ENCODE measurements around the gene SLC37A4. TPM values are rescaled to one million over a fixed set of nuclear protein-coding genes. Genes with fewer than 3 reads are reported as not detected.

Gene SLC37A4
- total and polyA plus RNA-seq, 2 of the 8 experiments (the other 6 are each of a cell fraction or from before 2014, with no cell fraction given): 35.1 to 91.9 TPM

GRCh38 chr11:119055901-119056300 is 25.2 kb upstream of the SLC37A4 start:
- peak overlapping the region; percentile 82 for H3K27ac ChIP-seq (ENCODE audit: low read depth, low read length)

More at GRCh38 chr11:119055901-119056300, 25.2 kb upstream of the SLC37A4 start:
- Histone ChIP-seq H3K23me2 (ENCODE audit: low read depth, low read length) (peaks cover 4% of the 10 kb centered on the region), H3K9me3 (ENCODE audit: insufficient read depth in 2 of 2, low read depth in 1 of 2, low read length in 1 of 2) (no peaks in the 10 kb centered on the region; a peak in 1 of 4 replicates), H4K8ac (ENCODE audit: extremely low read depth, insufficient read depth, low read length) (no peak overlapping the region), H3K23ac (ENCODE audit: insufficient read length) (no peak overlapping the region), H3K9ac (replicated peaks in 1 of 4; ENCODE audit: extremely low read depth in 1 of 4, low read depth in 3 of 4, low read length in 3 of 4) (peak overlapping the region; percentile 46 to 92 (median 86)), H2BK15ac (ENCODE audit: low read length) (no peak overlapping the region), H3K4ac (replicated peaks; ENCODE audit: insufficient read length, low read depth, low read length) (no peak overlapping the region), H3K27me3 (replicated peaks in 1 of 4; ENCODE audit: control insufficient read depth in 3 of 4, extremely low read depth in 1 of 4, insufficient read depth in 3 of 4, low read length in 3 of 4) (no peaks in the 10 kb centered on the region), H3K79me2 (ENCODE audit: control insufficient read depth in 1 of 2, insufficient read depth in 2 of 2, low read length in 2 of 2) (peaks cover 8 to 21% of the 10 kb centered on the region in 2 experiments; a peak in 3 of 4 replicates), H2AFZ (ENCODE audit: low read length) (no peak overlapping the region), H3K14ac (ENCODE audit: insufficient read length) (no peak overlapping the region), H4K91ac (replicated peaks; ENCODE audit: insufficient read length, low read length) (no peak overlapping the region), H2AK5ac (ENCODE audit: low read depth, low read length) (no peak overlapping the region), H4K20me1 (replicated peaks in 1 of 2; ENCODE audit: control insufficient read depth in 1 of 2, insufficient read depth in 2 of 2, low read length in 2 of 2) (peaks cover 3 to 24% of the 10 kb centered on the region in 2 experiments), H3K36me3 (ENCODE audit: control insufficient read depth in 2 of 4, insufficient read depth in 4 of 4, low read length in 3 of 4) (peaks cover 32 to 47% (median 44%) of the 10 kb centered on the region in 4 experiments), H3K4me1 (replicated peaks in 1 of 4; ENCODE audit: control insufficient read depth in 3 of 4, insufficient read depth in 4 of 4, low read length in 3 of 4) (peaks cover 0 to 8% (median 3%) of the 10 kb centered on the region in 4 experiments; a peak in 5 of 7 replicates), H3K79me1 (ENCODE audit: low read depth, low read length) (peaks cover 16% of the 10 kb centered on the region), H3K18ac (ENCODE audit: extremely low read depth, low read length) (no peak overlapping the region), H4K5ac (ENCODE audit: insufficient read length, low read depth, low read length) (no peak overlapping the region), H2BK120ac (replicated peaks; ENCODE audit: low read depth, low read length) (no peak overlapping the region), H2BK12ac (ENCODE audit: low read depth, low read length) (no peak overlapping the region), H3K4me2 (ENCODE audit: insufficient read depth in 1 of 2, low read depth in 2 of 2, low read length in 2 of 2) (peak overlapping the region; percentile 79 to 82), H3K56ac (replicated peaks; ENCODE audit: insufficient read length, low read depth, low read length) (no peak overlapping the region), H2BK20ac (ENCODE audit: low read length) (no peak overlapping the region), H3K4me3 (ENCODE audit: extremely low read depth in 1 of 4, insufficient read depth in 2 of 4, low read depth in 3 of 4, low read length in 4 of 4) (peak overlapping the region; percentile 76 to 98 (median 89)), H2BK5ac (ENCODE audit: low read depth, low read length) (0 out of 2 replicates have a peak overlapping the region, but pooled peaks have one; percentile 96)
- FAIRE-seq: no peak
- no peak for DNase-seq (ENCODE audit: low read depth in 1 of 2, low spot score in 2 of 2)
- CTCF ChIA-PET (ENCODE audit: partially characterized antibody): interaction anchor here (0.6 to 2.0 kb wide), 18 partner anchors 8 to 774 kb away, joined by 3 to 9 read pairs (median 3); partner anchors contain the start of genes HMBS, SLC37A4 and VPS11
- whole genome bisulfite sequencing, 2 experiments (ENCODE audit: extremely low coverage in 1 of 2, insufficient coverage in 1 of 2, insufficient read length in 1 of 2, insufficient replicate concordance in 2 of 2, low coverage in 1 of 2, low lambda C conversion rate in 2 of 2, missing lambda C conversion rate in 1 of 2): 68% methylated on average over 6 of the region's 6 CpGs; no CpG with 5 or more reads in 1 of the 2 experiments
- POLR2A ChIA-PET (ENCODE audit: partially characterized antibody): interaction anchor here (0.7 to 5.1 kb wide), 18 partner anchors 8 to 267 kb away, joined by 3 to 56 read pairs (median 10); partner anchors contain the start of genes C2CD2L, HMBS, RPS25 and SLC37A4
- TF ChIP-seq CBX5 (IDR thresholded peaks at IDR 0.05; ENCODE audit: low read depth, low read length): no peak
- peak in 1 of 2 experiments; percentile 15; a peak in 1 of 4 replicates for TF ChIP-seq RAD21 (IDR thresholded peaks at IDR 0.05 in 1 of 2, conservative IDR thresholded peaks at IDR 0.05 in 1 of 2; ENCODE audit: low read depth in 2 of 2, low read length in 2 of 2)
- TF ChIP-seq, protein P1, sequence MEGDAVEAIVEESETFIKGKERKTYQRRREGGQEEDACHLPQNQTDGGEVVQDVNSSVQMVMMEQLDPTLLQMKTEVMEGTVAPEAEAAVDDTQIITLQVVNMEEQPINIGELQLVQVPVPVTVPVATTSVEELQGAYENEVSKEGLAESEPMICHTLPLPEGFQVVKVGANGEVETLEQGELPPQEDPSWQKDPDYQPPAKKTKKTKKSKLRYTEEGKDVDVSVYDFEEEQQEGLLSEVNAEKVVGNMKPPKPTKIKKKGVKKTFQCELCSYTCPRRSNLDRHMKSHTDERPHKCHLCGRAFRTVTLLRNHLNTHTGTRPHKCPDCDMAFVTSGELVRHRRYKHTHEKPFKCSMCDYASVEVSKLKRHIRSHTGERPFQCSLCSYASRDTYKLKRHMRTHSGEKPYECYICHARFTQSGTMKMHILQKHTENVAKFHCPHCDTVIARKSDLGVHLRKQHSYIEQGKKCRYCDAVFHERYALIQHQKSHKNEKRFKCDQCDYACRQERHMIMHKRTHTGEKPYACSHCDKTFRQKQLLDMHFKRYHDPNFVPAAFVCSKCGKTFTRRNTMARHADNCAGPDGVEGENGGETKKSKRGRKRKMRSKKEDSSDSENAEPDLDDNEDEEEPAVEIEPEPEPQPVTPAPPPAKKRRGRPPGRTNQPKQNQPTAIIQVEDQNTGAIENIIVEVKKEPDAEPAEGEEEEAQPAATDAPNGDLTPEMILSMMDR (IDR thresholded peaks at IDR 0.05; ENCODE audit: control extremely low read depth in 1 of 3, insufficient read depth in 1 of 3, low read depth in 1 of 3, low read length in 3 of 3): peak in 1 of 3 experiments; percentile 6; a peak in 1 of 4 replicates
